K562 (cell line): ENCODE results near the gene PSEN1. TPM values are rescaled to one million over a fixed set of nuclear protein-coding genes. Genes with fewer than 3 reads are reported as not detected.

Experiments used
- ATAC-seq: fragments of 200-7000 bp; cut with Tn5 transposase; 3 replicates; pipeline ENCODE4 v1.9.1; 2020; ENCODE audit warnings: moderate library complexity
- BruUV-seq: library from RNA; stranded (reverse); fragments of 400-500 nt; replicated peaks from 2 replicates; lab custom pipeline; 2021; lab: Mats Ljungman, UMichigan
- CTCF ChIA-PET: fragments of 300-600 bp; formaldehyde crosslinking; extraction: SDS; loops from one replicate; lab custom pipeline; 2021; ENCODE audit warnings: low intra/inter-chr PET ratio; lab: Yijun Ruan, JAX
- POLR2A ChIA-PET: fragments of 300-600, 350-650 bp; sonication (Branson Sonifier 250); formaldehyde crosslinking; extraction: SDS; loops from one replicate; lab custom pipeline; 2021; ENCODE audit warnings: antibody characterized with exemption, inconsistent platforms; lab: Yijun Ruan, JAX
- DNase-seq, 4 experiments: peaks; one replicate each; pipeline versions ENCODE4 v3.0.0 to v3.0.0-alpha.2; 2011 to 2018; ENCODE audit warnings: low spot score in 3 of 4, mixed read lengths in 3 of 4; ENCODE audit errors: extremely low read depth in 1 of 4
- FAIRE-seq: peaks from 2 replicates; lab custom pipeline; 2011; peaks lifted over from hg19 to GRCh38; lab: Jason Lieb, UNC
- H2AFZ ChIP-seq: 2 replicates; pipeline ENCODE4 v1.6.0; 2011; ENCODE audit warnings: low read depth, low read length, control low read depth, inconsistent platforms
- H3K27ac ChIP-seq: fragments of 200-600 bp; 3 replicates; pipeline ENCODE4 v1.8.0; 2011; ENCODE audit warnings: low read depth, mild to moderate bottlenecking, control low read depth, inconsistent platforms, low read length, moderate library complexity, mixed read lengths; ENCODE audit errors: extremely low read depth
- H3K27me3 ChIP-seq, 2 experiments: fragments of 300-600 bp in 1 of 2; 2 replicates in 1 of 2; 3 replicates in 1 of 2; pipeline versions ENCODE4 v1.6.0 to v1.8.0; 2011; ENCODE audit warnings: inconsistent platforms in 2 of 2, low read length in 2 of 2, mild to moderate bottlenecking in 1 of 2, mixed read lengths in 1 of 2, moderate library complexity in 1 of 2; ENCODE audit not compliant: control insufficient read depth in 2 of 2, insufficient read depth in 2 of 2
- H3K36me3 ChIP-seq: fragments of 300-600 bp; 3 replicates; pipeline ENCODE4 v1.8.0; 2011; ENCODE audit warnings: mild to moderate bottlenecking, low read length, inconsistent platforms; ENCODE audit not compliant: control insufficient read depth, insufficient read depth
- H3K4me1 ChIP-seq, 2 experiments: fragments of 200-600 bp in 1 of 2; replicated peaks in 1 of 2; 2 replicates in 1 of 2; 3 replicates in 1 of 2; pipeline versions ENCODE4 v1.5.1 to v1.8.0; 2011; ENCODE audit warnings: inconsistent platforms in 2 of 2, low read length in 2 of 2, mild to moderate bottlenecking in 1 of 2, mixed read lengths in 1 of 2, moderate library complexity in 1 of 2; ENCODE audit not compliant: control insufficient read depth in 2 of 2, insufficient read depth in 2 of 2
- H3K4me2 ChIP-seq: 2 replicates; pipeline ENCODE4 v1.6.1; 2011; ENCODE audit warnings: low read length, control low read depth, inconsistent platforms, mixed read lengths; ENCODE audit not compliant: insufficient read depth
- H3K4me3 ChIP-seq: fragments of 200-600 bp; sonication (generic), shearing (Covaris generic); 2 replicates; pipeline ENCODE4 v1.5.1; 2016; ENCODE audit warnings: control low read depth, inconsistent platforms
- H3K79me2 ChIP-seq: fragments of 200-600 bp; 3 replicates; pipeline ENCODE4 v1.8.0; 2011; ENCODE audit warnings: low read length, inconsistent platforms; ENCODE audit not compliant: control insufficient read depth, insufficient read depth
- H3K9ac ChIP-seq, 2 experiments: 2 replicates each; pipeline versions ENCODE4 v1.6.0 to v1.6.1; 2011; ENCODE audit warnings: low read depth in 2 of 2, low read length in 2 of 2, control low read depth in 1 of 2, inconsistent platforms in 1 of 2, mild to moderate bottlenecking in 1 of 2, mixed read lengths in 1 of 2; ENCODE audit not compliant: insufficient read depth in 1 of 2
- H3K9me1 ChIP-seq: one replicate; pipeline ENCODE4 v1.6.0; 2011; ENCODE audit warnings: inconsistent platforms, mild to moderate bottlenecking, low read length, moderate library complexity; ENCODE audit not compliant: control insufficient read depth, insufficient read depth
- H3K9me3 ChIP-seq: replicated peaks from 2 replicates; pipeline ENCODE4 v1.5.1; 2011; ENCODE audit warnings: low read depth, low read length, inconsistent platforms; ENCODE audit not compliant: control insufficient read depth, insufficient read depth
- H4K20me1 ChIP-seq: replicated peaks from 2 replicates; pipeline ENCODE4 v1.6.1; 2011; ENCODE audit warnings: low read length, inconsistent platforms, mixed read lengths; ENCODE audit not compliant: control insufficient read depth, insufficient read depth
- ARHGAP35 ChIP-seq: fragments of 450-650 bp; IDR thresholded peaks from 2 replicates; pipeline ENCODE4 v1.6.1; 2018; ENCODE audit not compliant: partially characterized antibody
- BCOR ChIP-seq: fragments of 450-650 bp; IDR thresholded peaks from 2 replicates; pipeline ENCODE4 v1.6.1; 2016
- CBX2 ChIP-seq: fragments of 200-600 bp; sonication (generic); IDR thresholded peaks from one replicate; pipeline ENCODE4 v1.6.1; 2012; ENCODE audit warnings: mild to moderate bottlenecking, low read length, inconsistent platforms; ENCODE audit not compliant: insufficient read depth, poor library complexity, severe bottlenecking
- TEAD2 ChIP-seq: fragments of 450-650 bp; IDR thresholded peaks from 2 replicates; pipeline ENCODE4 v1.6.1; 2016; ENCODE audit warnings: missing genetic modification characterization, control low read depth, missing compliant biosample characterization
- WHSC1 ChIP-seq: IDR thresholded peaks from one replicate; pipeline ENCODE4 v1.6.1; 2012; ENCODE audit warnings: low read length, control low read depth, inconsistent platforms
- ZNF212 ChIP-seq: fragments of 450-650 bp; formaldehyde crosslinking; IDR thresholded peaks from 2 replicates; pipeline ENCODE4 v1.4.0; 2020; ENCODE audit warnings: mild to moderate bottlenecking
- WGBS: fragments of 100-300 bp; shearing (Covaris generic); methylation state at CpG from one replicate; pipeline ENCODE4 v1.1.6; 2016; ENCODE audit warnings: low coverage, mixed read lengths; ENCODE audit not compliant: insufficient coverage; ENCODE audit errors: missing lambda C conversion rate; 5-methylcytosine and 5-hydroxymethylcytosine counted together
- in situ Hi-C: fragments of 300-500 bp; cut with MboI; formaldehyde crosslinking; loops from 4 replicates; pipeline ENCODE4 v1.15.0; 2018; ENCODE audit warnings: inconsistent platforms, mixed read lengths
- intact Hi-C: fragments of 100-400 bp; cut with micrococcal nuclease; formaldehyde crosslinking; loops from 2 replicates; pipeline ENCODE4 v1.14.2; 2022
- polyA plus RNA-seq, 8 experiments: library from polyadenylated mRNA; depleted of rRNA in 4 of 8; stranded (reverse) in 5 of 8; unstranded in 3 of 8; fragments of >200 nt; fragmentation: Nextera tagmentation in 2 of 8; fragmentation: Illumina TruSeq in 1 of 8; extraction: Ambion mirVana in 2 of 8; extraction: Trizol in 1 of 8; gene quantifications; 2 replicates each; pipeline versions ENCODE4 v1.2.1 to v1.2.3, GENCODE V29; 2011 to 2014; ENCODE audit warnings: inconsistent platforms in 1 of 8, missing spikeins in 1 of 8
- total RNA-seq, 7 experiments: library from RNA; depleted of rRNA in 6 of 7; stranded (reverse); fragments of >200 nt in 6 of 7; fragmentation: Illumina TruSeq in 2 of 7; extraction: Trizol in 2 of 7; gene quantifications; 2 replicates each; pipeline versions ENCODE4 v1.2.1 to v1.2.3, GENCODE V29; 2011 to 2021; ENCODE audit warnings: low replicate concordance in 1 of 7
- TF ChIP-seq, protein P1 (sequence below), 2 experiments: IDR thresholded peaks; 2 replicates each; pipeline ENCODE4 v1.6.1; 2012; ENCODE audit warnings: improper control_type of control experiment in 2 of 2, low read depth in 2 of 2, low read length in 2 of 2, borderline replicate concordance in 1 of 2
- TF ChIP-seq, protein P2 (sequence below): sonication (generic); formaldehyde crosslinking; IDR thresholded peaks from 2 replicates; pipeline ENCODE4 v1.8.0; 2022; ENCODE audit warnings: mild to moderate bottlenecking, missing genetic modification reagents, borderline replicate concordance

Gene PSEN1
- total and polyA plus RNA-seq, 9 of the 15 experiments (the other 6 are each of a cell fraction or from before 2014, with no cell fraction given): 6.5 to 25.2 (median 14.3) TPM

DNA sequence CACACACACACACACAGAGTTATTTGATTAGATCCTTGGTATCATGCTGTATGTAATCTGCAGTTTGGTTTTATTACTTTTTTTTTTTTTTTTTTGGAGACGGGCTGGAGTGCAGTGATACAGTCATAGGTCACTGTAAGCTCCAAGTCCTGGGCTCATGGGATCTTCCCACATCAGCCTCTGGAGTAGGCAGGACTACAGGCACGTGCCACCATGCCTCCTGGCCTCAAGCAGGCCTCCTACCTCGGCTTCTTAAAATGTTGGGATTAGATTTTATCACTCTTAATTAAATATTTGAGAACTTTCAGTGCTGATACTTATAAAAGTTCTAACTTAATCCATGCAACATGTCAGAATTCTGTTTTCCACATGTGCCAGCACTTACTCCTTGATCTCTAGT is 31.3 kb upstream of the PSEN1 start (continued):
- TF ChIP-seq TEAD2 (tag): no peak

- Histone ChIP-seq H3K4me1 (no peaks in the 10 kb centered on the region), H3K4me2 (no peak overlapping the region), H3K4me3 (no peak overlapping the region), H3K9me1 (no peaks in the 10 kb centered on the region), H3K79me2 (no peaks in the 10 kb centered on the region), H3K27me3 (no peaks in the 10 kb centered on the region), H2AFZ (no peak overlapping the region), H3K36me3 (peaks cover 90% of the 10 kb centered on the region), H3K9me3 (no peaks in the 10 kb centered on the region), H3K9ac (no peak overlapping the region), H3K27ac (no peak overlapping the region), H4K20me1 (no peaks in the 10 kb centered on the region)
- POLR2A ChIA-PET: interaction anchor here (0.6 kb wide), 1 partner anchor 376 kb away, joined by 3 read pairs; no protein-coding TSS in a partner anchor
- WGBS: 100% methylated on average over 7 of the region's 16 CpGs
- DNase-seq (no peak), ATAC-seq (no peak), FAIRE-seq (no peak)
- intact Hi-C loops: no loop called here
- TF ChIP-seq BCOR (no peak), ZNF212 (CRISPR knock-in tag) (no peak), WHSC1 (no peak), CBX2 (no peak), ARHGAP35 (no peak)
- TF ChIP-seq, protein P1, sequence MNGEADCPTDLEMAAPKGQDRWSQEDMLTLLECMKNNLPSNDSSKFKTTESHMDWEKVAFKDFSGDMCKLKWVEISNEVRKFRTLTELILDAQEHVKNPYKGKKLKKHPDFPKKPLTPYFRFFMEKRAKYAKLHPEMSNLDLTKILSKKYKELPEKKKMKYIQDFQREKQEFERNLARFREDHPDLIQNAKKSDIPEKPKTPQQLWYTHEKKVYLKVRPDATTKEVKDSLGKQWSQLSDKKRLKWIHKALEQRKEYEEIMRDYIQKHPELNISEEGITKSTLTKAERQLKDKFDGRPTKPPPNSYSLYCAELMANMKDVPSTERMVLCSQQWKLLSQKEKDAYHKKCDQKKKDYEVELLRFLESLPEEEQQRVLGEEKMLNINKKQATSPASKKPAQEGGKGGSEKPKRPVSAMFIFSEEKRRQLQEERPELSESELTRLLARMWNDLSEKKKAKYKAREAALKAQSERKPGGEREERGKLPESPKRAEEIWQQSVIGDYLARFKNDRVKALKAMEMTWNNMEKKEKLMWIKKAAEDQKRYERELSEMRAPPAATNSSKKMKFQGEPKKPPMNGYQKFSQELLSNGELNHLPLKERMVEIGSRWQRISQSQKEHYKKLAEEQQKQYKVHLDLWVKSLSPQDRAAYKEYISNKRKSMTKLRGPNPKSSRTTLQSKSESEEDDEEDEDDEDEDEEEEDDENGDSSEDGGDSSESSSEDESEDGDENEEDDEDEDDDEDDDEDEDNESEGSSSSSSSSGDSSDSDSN (IDR thresholded peaks at IDR 0.05; ENCODE audit: borderline replicate concordance in 1 of 2, low read depth in 2 of 2, low read length in 2 of 2): no peak
- TF ChIP-seq, protein P2, sequence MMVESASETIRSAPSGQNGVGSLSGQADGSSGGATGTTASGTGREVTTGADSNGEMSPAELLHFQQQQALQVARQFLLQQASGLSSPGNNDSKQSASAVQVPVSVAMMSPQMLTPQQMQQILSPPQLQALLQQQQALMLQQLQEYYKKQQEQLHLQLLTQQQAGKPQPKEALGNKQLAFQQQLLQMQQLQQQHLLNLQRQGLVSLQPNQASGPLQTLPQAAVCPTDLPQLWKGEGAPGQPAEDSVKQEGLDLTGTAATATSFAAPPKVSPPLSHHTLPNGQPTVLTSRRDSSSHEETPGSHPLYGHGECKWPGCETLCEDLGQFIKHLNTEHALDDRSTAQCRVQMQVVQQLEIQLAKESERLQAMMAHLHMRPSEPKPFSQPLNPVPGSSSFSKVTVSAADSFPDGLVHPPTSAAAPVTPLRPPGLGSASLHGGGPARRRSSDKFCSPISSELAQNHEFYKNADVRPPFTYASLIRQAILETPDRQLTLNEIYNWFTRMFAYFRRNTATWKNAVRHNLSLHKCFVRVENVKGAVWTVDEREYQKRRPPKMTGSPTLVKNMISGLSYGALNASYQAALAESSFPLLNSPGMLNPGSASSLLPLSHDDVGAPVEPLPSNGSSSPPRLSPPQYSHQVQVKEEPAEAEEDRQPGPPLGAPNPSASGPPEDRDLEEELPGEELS (CRISPR knock-in tag): no peak
- in situ Hi-C loops: no loop called here
- BruUV-seq: no TSS peak
- CTCF ChIA-PET: no interaction called here
Observed at GRCh38 chr14:73105727-73106126, 30.6 kb upstream of the PSEN1 start.
